ENCODE results near the gene ZXDB.

GRCh38 chrX:57595381-57595811 lies 3.6 kb downstream of the ZXDB start:
- TF ChIP-seq SIX4 (CRISPR knock-in tag; IDR thresholded peaks at IDR 0.05) (no peak), MED13 (CRISPR knock-in tag; IDR thresholded peaks at IDR 0.05) (no peak), TBP (CRISPR knock-in tag; IDR thresholded peaks at IDR 0.05) (no peak), CTCF (CRISPR knock-in tag; IDR thresholded peaks at IDR 0.05) (no peak), EHMT2 (IDR thresholded peaks at IDR 0.05; ENCODE audit: borderline replicate concordance, low read depth, low read length) (no peak), ZNF766 (CRISPR knock-in tag; IDR thresholded peaks at IDR 0.05; ENCODE audit: borderline replicate concordance) (no peak), POLR2A (IDR thresholded peaks at IDR 0.05; ENCODE audit: insufficient read depth in 1 of 2, low read depth in 2 of 2, low read length in 2 of 2) (no peak), ARHGAP35 (CRISPR knock-in tag; IDR thresholded peaks at IDR 0.05; ENCODE audit: borderline replicate concordance) (no peak), PRDM10 (CRISPR knock-in tag; IDR thresholded peaks at IDR 0.05; ENCODE audit: low read depth) (no peak), SNAPC4 (CRISPR knock-in tag; IDR thresholded peaks at IDR 0.05) (no peak), ZKSCAN8 (CRISPR knock-in tag; IDR thresholded peaks at IDR 0.05; ENCODE audit: borderline replicate concordance) (no peak)
